HepG2 (cell line): Measurements from ENCODE around the gene MILR1. TPM values are rescaled to one million over a fixed set of nuclear protein-coding genes. Genes with fewer than 3 reads are reported as not detected.

Experiments used
- ARID5B ChIP-seq: IDR thresholded peaks from 2 replicates; pipeline ENCODE4 v1.4.0; 2020; ENCODE audit warnings: mild to moderate bottlenecking, missing genetic modification reagents
- ELF3 ChIP-seq: IDR thresholded peaks from 2 replicates; pipeline ENCODE4 v1.6.1; 2016; ENCODE audit warnings: missing genetic modification reagents, missing compliant biosample characterization
- MAFK ChIP-seq, 2 experiments: IDR thresholded peaks in 1 of 2; conservative IDR thresholded peaks in 1 of 2; 2 replicates each; pipeline ENCODE4 v1.6.1; 2011; ENCODE audit warnings: improper control_type of control experiment in 2 of 2, low read length in 2 of 2
- NAIF1 ChIP-seq: sonication (generic); formaldehyde crosslinking; IDR thresholded peaks from 2 replicates; pipeline ENCODE4 v1.5.0; 2020; ENCODE audit warnings: mild to moderate bottlenecking, missing genetic modification reagents, borderline replicate concordance
- NFRKB ChIP-seq: fragments of 450-650 bp; IDR thresholded peaks from 2 replicates; pipeline ENCODE4 v1.6.1; 2017
- ZNF451 ChIP-seq: sonication (generic); formaldehyde crosslinking; IDR thresholded peaks from 2 replicates; pipeline ENCODE4 v1.5.0; 2020; ENCODE audit warnings: mild to moderate bottlenecking, missing genetic modification reagents
- ZNF510 ChIP-seq: sonication (generic); formaldehyde crosslinking; IDR thresholded peaks from 2 replicates; pipeline ENCODE4 v1.4.0; 2020; ENCODE audit warnings: low read depth, mild to moderate bottlenecking, missing genetic modification reagents
- ZNF629 ChIP-seq: sonication (generic); formaldehyde crosslinking; conservative IDR thresholded peaks from 2 replicates; pipeline ENCODE4 v1.5.0; 2020; ENCODE audit warnings: missing genetic modification reagents
- ZNF841 ChIP-seq: sonication (generic); formaldehyde crosslinking; IDR thresholded peaks from 2 replicates; pipeline ENCODE4 v1.8.1; 2023; ENCODE audit warnings: missing genetic modification reagents, borderline replicate concordance
- polyA plus RNA-seq, 8 experiments: library from polyadenylated mRNA; depleted of rRNA in 3 of 8; stranded (reverse) in 7 of 8; unstranded in 1 of 8; fragments of >200 nt; fragmentation: Illumina TruSeq in 4 of 8; extraction: Trizol in 4 of 8; gene quantifications; 2 replicates each; pipeline versions ENCODE4 v1.2.1 to v1.2.3, GENCODE V29; 2011 to 2016; ENCODE audit warnings: low read depth in 4 of 8, missing spikeins in 1 of 8, mixed read lengths in 1 of 8; ENCODE audit not compliant: insufficient read depth in 1 of 8
- total RNA-seq, 5 experiments: library from RNA; depleted of rRNA; stranded (reverse); fragments of >200 nt; fragmentation: Illumina TruSeq; extraction: Trizol; gene quantifications; 2 replicates each; pipeline ENCODE4 v1.2.3, GENCODE V29; 2016; ENCODE audit warnings: low read depth in 1 of 5
- TF ChIP-seq, protein P1 (sequence below): IDR thresholded peaks from 2 replicates; pipeline ENCODE4 v1.6.1; 2016; ENCODE audit warnings: mild to moderate bottlenecking
- TF ChIP-seq, protein P2 (sequence below): sonication (generic); formaldehyde crosslinking; IDR thresholded peaks from 2 replicates; pipeline ENCODE4 v1.5.0; 2020; ENCODE audit warnings: mild to moderate bottlenecking, missing genetic modification reagents
- TF ChIP-seq, protein P3 (sequence below): sonication (generic); formaldehyde crosslinking; IDR thresholded peaks from 2 replicates; pipeline ENCODE4 v1.9.0; 2021; ENCODE audit warnings: missing genetic modification reagents, borderline replicate concordance
- TF ChIP-seq, protein P4 (sequence below): sonication (generic); formaldehyde crosslinking; conservative IDR thresholded peaks from 2 replicates; pipeline ENCODE4 v1.4.0; 2020; ENCODE audit warnings: mild to moderate bottlenecking, missing genetic modification reagents, moderate library complexity

Gene MILR1
- total and polyA plus RNA-seq, 2 of the 13 experiments (the other 11 are each of a cell fraction or from before 2014, with no cell fraction given) = 0.27 to 1.7 TPM

- TF ChIP-seq, protein P1, sequence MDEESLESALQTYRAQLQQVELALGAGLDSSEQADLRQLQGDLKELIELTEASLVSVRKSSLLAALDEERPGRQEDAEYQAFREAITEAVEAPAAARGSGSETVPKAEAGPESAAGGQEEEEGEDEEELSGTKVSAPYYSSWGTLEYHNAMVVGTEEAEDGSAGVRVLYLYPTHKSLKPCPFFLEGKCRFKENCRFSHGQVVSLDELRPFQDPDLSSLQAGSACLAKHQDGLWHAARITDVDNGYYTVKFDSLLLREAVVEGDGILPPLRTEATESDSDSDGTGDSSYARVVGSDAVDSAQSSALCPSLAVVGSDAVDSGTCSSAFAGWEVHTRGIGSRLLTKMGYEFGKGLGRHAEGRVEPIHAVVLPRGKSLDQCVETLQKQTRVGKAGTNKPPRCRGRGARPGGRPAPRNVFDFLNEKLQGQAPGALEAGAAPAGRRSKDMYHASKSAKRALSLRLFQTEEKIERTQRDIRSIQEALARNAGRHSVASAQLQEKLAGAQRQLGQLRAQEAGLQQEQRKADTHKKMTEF (CRISPR knock-in tag) = peak; percentile 31; the same call in 1 of the 2 replicates
- TF ChIP-seq ZNF841 (CRISPR knock-in tag) (no peak), ELF3 (CRISPR knock-in tag) (0 out of 2 replicates have a peak, but pooled peaks have one; percentile 43), NFRKB (no peak), ZNF629 (CRISPR knock-in tag) (no peak), ZNF510 (CRISPR knock-in tag) (no peak), NAIF1 (CRISPR knock-in tag) (no peak), MAFK (conservative IDR thresholded peaks at IDR 0.05 in 1 of 2, IDR thresholded peaks at IDR 0.05 in 1 of 2; ENCODE audit: low read length in 2 of 2) (peak in 1 of 2 experiments; percentile 1; a peak in 1 of 4 replicates), ARID5B (CRISPR knock-in tag) (0 out of 2 replicates have a peak, but pooled peaks have one; percentile 19), ZNF451 (no peak)
- TF ChIP-seq, protein P2, sequence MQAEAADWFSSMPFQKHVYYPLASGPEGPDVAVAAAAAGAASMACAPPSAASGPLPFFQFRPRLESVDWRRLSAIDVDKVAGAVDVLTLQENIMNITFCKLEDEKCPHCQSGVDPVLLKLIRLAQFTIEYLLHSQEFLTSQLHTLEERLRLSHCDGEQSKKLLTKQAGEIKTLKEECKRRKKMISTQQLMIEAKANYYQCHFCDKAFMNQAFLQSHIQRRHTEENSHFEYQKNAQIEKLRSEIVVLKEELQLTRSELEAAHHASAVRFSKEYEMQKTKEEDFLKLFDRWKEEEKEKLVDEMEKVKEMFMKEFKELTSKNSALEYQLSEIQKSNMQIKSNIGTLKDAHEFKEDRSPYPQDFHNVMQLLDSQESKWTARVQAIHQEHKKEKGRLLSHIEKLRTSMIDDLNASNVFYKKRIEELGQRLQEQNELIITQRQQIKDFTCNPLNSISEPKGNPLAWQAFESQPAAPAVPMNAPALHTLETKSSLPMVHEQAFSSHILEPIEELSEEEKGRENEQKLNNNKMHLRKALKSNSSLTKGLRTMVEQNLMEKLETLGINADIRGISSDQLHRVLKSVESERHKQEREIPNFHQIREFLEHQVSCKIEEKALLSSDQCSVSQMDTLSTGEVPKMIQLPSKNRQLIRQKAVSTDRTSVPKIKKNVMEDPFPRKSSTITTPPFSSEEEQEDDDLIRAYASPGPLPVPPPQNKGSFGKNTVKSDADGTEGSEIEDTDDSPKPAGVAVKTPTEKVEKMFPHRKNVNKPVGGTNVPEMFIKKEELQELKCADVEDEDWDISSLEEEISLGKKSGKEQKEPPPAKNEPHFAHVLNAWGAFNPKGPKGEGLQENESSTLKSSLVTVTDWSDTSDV (CRISPR knock-in tag) = no peak
- TF ChIP-seq, protein P3, sequence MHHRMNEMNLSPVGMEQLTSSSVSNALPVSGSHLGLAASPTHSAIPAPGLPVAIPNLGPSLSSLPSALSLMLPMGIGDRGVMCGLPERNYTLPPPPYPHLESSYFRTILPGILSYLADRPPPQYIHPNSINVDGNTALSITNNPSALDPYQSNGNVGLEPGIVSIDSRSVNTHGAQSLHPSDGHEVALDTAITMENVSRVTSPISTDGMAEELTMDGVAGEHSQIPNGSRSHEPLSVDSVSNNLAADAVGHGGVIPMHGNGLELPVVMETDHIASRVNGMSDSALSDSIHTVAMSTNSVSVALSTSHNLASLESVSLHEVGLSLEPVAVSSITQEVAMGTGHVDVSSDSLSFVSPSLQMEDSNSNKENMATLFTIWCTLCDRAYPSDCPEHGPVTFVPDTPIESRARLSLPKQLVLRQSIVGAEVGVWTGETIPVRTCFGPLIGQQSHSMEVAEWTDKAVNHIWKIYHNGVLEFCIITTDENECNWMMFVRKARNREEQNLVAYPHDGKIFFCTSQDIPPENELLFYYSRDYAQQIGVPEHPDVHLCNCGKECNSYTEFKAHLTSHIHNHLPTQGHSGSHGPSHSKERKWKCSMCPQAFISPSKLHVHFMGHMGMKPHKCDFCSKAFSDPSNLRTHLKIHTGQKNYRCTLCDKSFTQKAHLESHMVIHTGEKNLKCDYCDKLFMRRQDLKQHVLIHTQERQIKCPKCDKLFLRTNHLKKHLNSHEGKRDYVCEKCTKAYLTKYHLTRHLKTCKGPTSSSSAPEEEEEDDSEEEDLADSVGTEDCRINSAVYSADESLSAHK (CRISPR knock-in tag) = no peak
- TF ChIP-seq, protein P4, sequence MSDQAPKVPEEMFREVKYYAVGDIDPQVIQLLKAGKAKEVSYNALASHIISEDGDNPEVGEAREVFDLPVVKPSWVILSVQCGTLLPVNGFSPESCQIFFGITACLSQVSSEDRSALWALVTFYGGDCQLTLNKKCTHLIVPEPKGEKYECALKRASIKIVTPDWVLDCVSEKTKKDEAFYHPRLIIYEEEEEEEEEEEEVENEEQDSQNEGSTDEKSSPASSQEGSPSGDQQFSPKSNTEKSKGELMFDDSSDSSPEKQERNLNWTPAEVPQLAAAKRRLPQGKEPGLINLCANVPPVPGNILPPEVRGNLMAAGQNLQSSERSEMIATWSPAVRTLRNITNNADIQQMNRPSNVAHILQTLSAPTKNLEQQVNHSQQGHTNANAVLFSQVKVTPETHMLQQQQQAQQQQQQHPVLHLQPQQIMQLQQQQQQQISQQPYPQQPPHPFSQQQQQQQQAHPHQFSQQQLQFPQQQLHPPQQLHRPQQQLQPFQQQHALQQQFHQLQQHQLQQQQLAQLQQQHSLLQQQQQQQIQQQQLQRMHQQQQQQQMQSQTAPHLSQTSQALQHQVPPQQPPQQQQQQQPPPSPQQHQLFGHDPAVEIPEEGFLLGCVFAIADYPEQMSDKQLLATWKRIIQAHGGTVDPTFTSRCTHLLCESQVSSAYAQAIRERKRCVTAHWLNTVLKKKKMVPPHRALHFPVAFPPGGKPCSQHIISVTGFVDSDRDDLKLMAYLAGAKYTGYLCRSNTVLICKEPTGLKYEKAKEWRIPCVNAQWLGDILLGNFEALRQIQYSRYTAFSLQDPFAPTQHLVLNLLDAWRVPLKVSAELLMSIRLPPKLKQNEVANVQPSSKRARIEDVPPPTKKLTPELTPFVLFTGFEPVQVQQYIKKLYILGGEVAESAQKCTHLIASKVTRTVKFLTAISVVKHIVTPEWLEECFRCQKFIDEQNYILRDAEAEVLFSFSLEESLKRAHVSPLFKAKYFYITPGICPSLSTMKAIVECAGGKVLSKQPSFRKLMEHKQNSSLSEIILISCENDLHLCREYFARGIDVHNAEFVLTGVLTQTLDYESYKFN (CRISPR knock-in tag) = no peak
Measured at GRCh38 chr17:64441772-64442540, 7.0 kb upstream of the MILR1 start (continued).
